WTC11 (cell line): ENCODE measurements around the gene CEACAM19.

Experiments used
- E2F1 ChIP-seq: sonication (generic); formaldehyde crosslinking; IDR thresholded peaks from 2 replicates; pipeline ENCODE4 v1.8.0; 2022; ENCODE audit warnings: mild to moderate bottlenecking, missing genetic modification reagents
- ELF4 ChIP-seq: sonication (generic); formaldehyde crosslinking; IDR thresholded peaks from 2 replicates; pipeline ENCODE4 v1.8.1; 2022; ENCODE audit warnings: low read depth, mild to moderate bottlenecking, moderate library complexity, missing genetic modification reagents
- GABPB1 ChIP-seq: sonication (generic); formaldehyde crosslinking; IDR thresholded peaks from 2 replicates; pipeline ENCODE4 v1.8.1; 2023; ENCODE audit warnings: mild to moderate bottlenecking, missing genetic modification reagents
- JUN ChIP-seq: sonication (generic); formaldehyde crosslinking; IDR thresholded peaks from 2 replicates; pipeline ENCODE4 v1.8.0; 2023; ENCODE audit warnings: mild to moderate bottlenecking, missing genetic modification reagents
- NFYB ChIP-seq: sonication (generic); formaldehyde crosslinking; conservative IDR thresholded peaks from 2 replicates; pipeline ENCODE4 v1.8.0; 2022; ENCODE audit warnings: low read depth, missing genetic modification reagents
- SMAD3 ChIP-seq: sonication (generic); formaldehyde crosslinking; IDR thresholded peaks from 2 replicates; pipeline ENCODE4 v1.8.0; 2022; ENCODE audit warnings: missing genetic modification reagents, mild to moderate bottlenecking, borderline replicate concordance
- USF1 ChIP-seq: sonication (generic); formaldehyde crosslinking; IDR thresholded peaks from 2 replicates; pipeline ENCODE4 v1.8.0; 2022; ENCODE audit warnings: mild to moderate bottlenecking, missing genetic modification reagents
- TF ChIP-seq, protein P1 (sequence below): fragments of 200-600 bp; IDR thresholded peaks from 2 replicates; pipeline ENCODE4 v1.8.0; 2022; ENCODE audit warnings: antibody characterized with exemption
- TF ChIP-seq, protein P2 (sequence below): fragments of 250-450 bp; sonication (Bioruptor Pico); IDR thresholded peaks from 2 replicates; pipeline ENCODE4 v1.9.0; 2021; ENCODE audit warnings: moderate library complexity, mild to moderate bottlenecking, inconsistent platforms, borderline replicate concordance
- TF ChIP-seq, protein P3 (sequence below): sonication (generic); formaldehyde crosslinking; IDR thresholded peaks from 2 replicates; pipeline ENCODE4 v1.8.1; 2022; ENCODE audit warnings: mild to moderate bottlenecking, moderate library complexity, missing genetic modification reagents
- TF ChIP-seq, protein P4 (sequence below): sonication (generic); formaldehyde crosslinking; conservative IDR thresholded peaks from 2 replicates; pipeline ENCODE4 v1.8.1; 2022; ENCODE audit warnings: mild to moderate bottlenecking, missing genetic modification reagents

DNA sequence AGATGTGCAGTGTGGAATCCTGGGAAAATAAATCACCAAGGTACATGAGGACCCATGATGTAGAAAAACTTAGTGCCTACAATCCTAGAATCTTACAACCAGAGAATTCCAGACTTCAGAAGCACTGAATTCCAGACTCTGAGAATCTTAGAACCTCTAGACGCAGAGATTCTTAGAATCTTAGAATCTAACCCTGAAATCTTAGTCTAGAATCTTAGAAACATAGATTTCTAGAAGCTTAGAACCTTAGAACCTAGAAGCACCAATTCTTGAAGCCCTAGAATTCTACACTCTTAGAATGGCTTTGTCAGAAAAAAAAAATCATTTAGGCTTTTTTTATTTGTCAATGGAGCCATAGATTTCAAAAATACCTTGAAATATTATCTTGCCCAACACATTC lies 33.7 kb downstream of the CEACAM19 start:
- TF ChIP-seq, protein P1, sequence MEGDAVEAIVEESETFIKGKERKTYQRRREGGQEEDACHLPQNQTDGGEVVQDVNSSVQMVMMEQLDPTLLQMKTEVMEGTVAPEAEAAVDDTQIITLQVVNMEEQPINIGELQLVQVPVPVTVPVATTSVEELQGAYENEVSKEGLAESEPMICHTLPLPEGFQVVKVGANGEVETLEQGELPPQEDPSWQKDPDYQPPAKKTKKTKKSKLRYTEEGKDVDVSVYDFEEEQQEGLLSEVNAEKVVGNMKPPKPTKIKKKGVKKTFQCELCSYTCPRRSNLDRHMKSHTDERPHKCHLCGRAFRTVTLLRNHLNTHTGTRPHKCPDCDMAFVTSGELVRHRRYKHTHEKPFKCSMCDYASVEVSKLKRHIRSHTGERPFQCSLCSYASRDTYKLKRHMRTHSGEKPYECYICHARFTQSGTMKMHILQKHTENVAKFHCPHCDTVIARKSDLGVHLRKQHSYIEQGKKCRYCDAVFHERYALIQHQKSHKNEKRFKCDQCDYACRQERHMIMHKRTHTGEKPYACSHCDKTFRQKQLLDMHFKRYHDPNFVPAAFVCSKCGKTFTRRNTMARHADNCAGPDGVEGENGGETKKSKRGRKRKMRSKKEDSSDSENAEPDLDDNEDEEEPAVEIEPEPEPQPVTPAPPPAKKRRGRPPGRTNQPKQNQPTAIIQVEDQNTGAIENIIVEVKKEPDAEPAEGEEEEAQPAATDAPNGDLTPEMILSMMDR: no peak
- TF ChIP-seq GABPB1 (CRISPR knock-in tag) (no peak), USF1 (CRISPR knock-in tag) (no peak), NFYB (CRISPR knock-in tag) (no peak), ELF4 (no peak), JUN (CRISPR knock-in tag) (no peak), E2F1 (CRISPR knock-in tag) (no peak), SMAD3 (CRISPR knock-in tag) (no peak)
- TF ChIP-seq, protein P2, sequence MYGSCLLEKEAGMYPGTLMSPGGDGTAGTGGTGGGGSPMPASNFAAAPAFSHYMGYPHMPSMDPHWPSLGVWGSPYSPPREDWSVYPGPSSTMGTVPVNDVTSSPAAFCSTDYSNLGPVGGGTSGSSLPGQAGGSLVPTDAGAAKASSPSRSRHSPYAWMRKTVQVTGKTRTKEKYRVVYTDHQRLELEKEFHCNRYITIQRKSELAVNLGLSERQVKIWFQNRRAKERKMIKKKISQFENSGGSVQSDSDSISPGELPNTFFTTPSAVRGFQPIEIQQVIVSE (CRISPR knock-in tag): no peak
- TF ChIP-seq, protein P3, sequence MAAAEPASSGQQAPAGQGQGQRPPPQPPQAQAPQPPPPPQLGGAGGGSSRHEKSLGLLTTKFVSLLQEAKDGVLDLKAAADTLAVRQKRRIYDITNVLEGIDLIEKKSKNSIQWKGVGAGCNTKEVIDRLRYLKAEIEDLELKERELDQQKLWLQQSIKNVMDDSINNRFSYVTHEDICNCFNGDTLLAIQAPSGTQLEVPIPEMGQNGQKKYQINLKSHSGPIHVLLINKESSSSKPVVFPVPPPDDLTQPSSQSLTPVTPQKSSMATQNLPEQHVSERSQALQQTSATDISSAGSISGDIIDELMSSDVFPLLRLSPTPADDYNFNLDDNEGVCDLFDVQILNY (CRISPR knock-in tag): no peak
- TF ChIP-seq, protein P4, sequence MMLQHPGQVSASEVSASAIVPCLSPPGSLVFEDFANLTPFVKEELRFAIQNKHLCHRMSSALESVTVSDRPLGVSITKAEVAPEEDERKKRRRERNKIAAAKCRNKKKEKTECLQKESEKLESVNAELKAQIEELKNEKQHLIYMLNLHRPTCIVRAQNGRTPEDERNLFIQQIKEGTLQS: no peak
